Esophagus muscularis mucosa (tissue), 4 donors: ENCODE measurements around the gene ZC3H18.

Experiments
- CTCF ChIP-seq, 3 experiments: fragments of 200-600 bp in 2 of 3; fragments of 450-650 bp in 1 of 3; sonication (generic) in 2 of 3; IDR thresholded peaks; one replicate each; pipeline ENCODE4 v1.5.1; 2017 to 2019; ENCODE audit warnings: antibody characterized with exemption in 3 of 3, mild to moderate bottlenecking in 2 of 3, moderate library complexity in 1 of 3
- EP300 ChIP-seq: sonication (generic); formaldehyde crosslinking; IDR thresholded peaks from one replicate; pipeline ENCODE4 v1.6.1; 2017; ENCODE audit warnings: antibody characterized with exemption
- POLR2A ChIP-seq: fragments of 450-650 bp; IDR thresholded peaks from one replicate; pipeline ENCODE4 v1.6.1; 2017; ENCODE audit warnings: antibody characterized with exemption, moderate library complexity, mild to moderate bottlenecking, low read depth
- POLR2AphosphoS5 ChIP-seq, 2 donors: sonication (generic); formaldehyde crosslinking; IDR thresholded peaks; one replicate each; pipeline ENCODE4 v1.6.1; 2017; ENCODE audit warnings: antibody characterized with exemption in 2 of 2

- no peak for TF ChIP-seq CTCF (IDR thresholded peaks at IDR 0.05)
- no peak for TF ChIP-seq POLR2A
- TF ChIP-seq POLR2AphosphoS5 (IDR thresholded peaks at IDR 0.05): no peak
- no peak for TF ChIP-seq EP300
These were observed 107.5 kb downstream of the ZC3H18 start for GRCh38 chr16:88677721-88678120.
